ENCODE data around the gene SPDEF. TPM values are rescaled to one million over a fixed set of nuclear protein-coding genes. Genes with fewer than 3 reads are reported as not detected.

Gene SPDEF
- polyA plus RNA-seq, 2 of the 4 experiments (the other 2 are of a cell fraction) = 4.3 to 5.4 TPM

GRCh38 chr6:34586327-34587040, 30.4 kb upstream of the SPDEF start:
- WGBS (ENCODE audit: missing lambda C conversion rate) = 97% methylated on average over 3 of the region's 5 CpGs
- ChIA-PET CTCF (interaction anchor here (1.5 kb wide), 1 partner anchor 23 kb away, joined by 3 read pairs; no protein-coding TSS in a partner anchor), POLR2A (no interaction called here)
- no peaks in the 10 kb centered on the region for H3K9me3 ChIP-seq
- ATAC-seq (no peak), FAIRE-seq (no peak), DNase-seq (ENCODE audit: low read depth in 1 of 2, low spot score in 1 of 2) (no peak)
- no peak for TF ChIP-seq RAD21 (conservative IDR thresholded peaks at IDR 0.05 in 1 of 2, IDR thresholded peaks at IDR 0.05 in 1 of 2)
- H3K27ac ChIP-seq = no peak overlapping the region
- peaks cover 8% of the 10 kb centered on the region; the same call in 2 of the 3 replicates for H3K4me1 ChIP-seq
- H3K4me3 ChIP-seq = no peak overlapping the region
- no peak overlapping the region for H3K4me2 ChIP-seq

DNA sequence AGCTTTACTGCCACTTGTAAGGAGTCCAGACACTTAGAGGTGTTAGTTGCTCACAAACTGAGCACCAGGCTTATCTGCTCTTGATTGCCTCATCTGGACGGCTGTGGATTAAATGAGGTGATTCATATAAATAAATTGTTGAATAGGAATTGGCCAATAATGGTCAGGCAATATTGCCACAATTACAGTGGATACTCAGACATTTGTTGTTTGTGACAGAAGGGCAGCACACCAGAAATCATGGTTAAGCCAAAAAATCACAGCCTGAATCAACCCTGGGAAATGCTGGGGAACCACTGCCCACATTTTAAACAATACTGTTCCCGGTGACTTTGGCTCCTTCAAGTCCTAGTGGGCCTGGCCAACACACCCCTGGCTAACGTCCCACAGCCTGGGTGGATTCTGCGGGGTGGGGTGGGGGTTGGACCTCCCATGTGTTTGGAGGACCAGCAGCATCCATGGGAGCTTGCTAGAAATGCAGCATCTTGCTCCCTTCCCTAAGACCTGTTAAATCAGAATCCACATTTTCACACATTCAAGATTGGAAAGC, 29.5 kb upstream of the SPDEF start:
- DNase-seq (ENCODE audit: low read depth in 1 of 2, low spot score in 1 of 2) (no peak), FAIRE-seq (no peak), ATAC-seq (no peak)
- POLR2A ChIA-PET = no interaction called here
- Histone ChIP-seq H3K4me2 (no peak overlapping the region), H3K4me3 (no peak overlapping the region), H3K4me1 (peaks cover 8% of the 10 kb centered on the region; the same call in 2 of the 3 replicates), H3K9me3 (no peaks in the 10 kb centered on the region), H3K27ac (no peak overlapping the region)
- 63% methylated on average over 4 of the region's 4 CpGs for WGBS (ENCODE audit: missing lambda C conversion rate)
- CTCF ChIA-PET = interaction anchor here (0.8 to 1.6 kb wide), 5 partner anchors 9 to 127 kb away, joined by 3 to 7 read pairs (median 4); no protein-coding TSS in a partner anchor
- TF ChIP-seq HDAC2 (IDR thresholded peaks at IDR 0.05) = no peak

- Histone ChIP-seq H3K27ac (no peak overlapping the region), H3K4me3 (no peak overlapping the region), H3K9me3 (no peaks in the 10 kb centered on the region), H3K4me2 (no peak overlapping the region), H3K4me1 (peaks cover 8% of the 10 kb centered on the region; the same call in 2 of the 3 replicates)
- DNase-seq (ENCODE audit: low read depth in 1 of 2, low spot score in 1 of 2) (no peak), ATAC-seq (no peak), FAIRE-seq (no peak)
- TF ChIP-seq GATA3 (IDR thresholded peaks at IDR 0.05; ENCODE audit: borderline replicate concordance) (no peak), CHD2 (IDR thresholded peaks at IDR 0.05; ENCODE audit: low read length, partially characterized antibody) (no peak), MAFK (IDR thresholded peaks at IDR 0.05; ENCODE audit: partially characterized antibody) (no peak), ESRRA (IDR thresholded peaks at IDR 0.05; ENCODE audit: borderline replicate concordance, low read length) (no peak), CEBPB (IDR thresholded peaks at IDR 0.05) (no peak), BHLHE40 (IDR thresholded peaks at IDR 0.05; ENCODE audit: low read depth, low read length) (no peak), FOSL2 (IDR thresholded peaks at IDR 0.05) (no peak), FOSL2 (CRISPR knock-in tag; IDR thresholded peaks at IDR 0.05) (no peak), TFCP2L1 (CRISPR knock-in tag; IDR thresholded peaks at IDR 0.05) (no peak), ZFP36 (IDR thresholded peaks at IDR 0.05; ENCODE audit: borderline replicate concordance, partially characterized antibody) (no peak), CBX8 (IDR thresholded peaks at IDR 0.05) (no peak), KDM1A (IDR thresholded peaks at IDR 0.05; ENCODE audit: low read depth) (no peak), RARB (CRISPR knock-in tag; IDR thresholded peaks at IDR 0.05) (no peak), HMGXB4 (CRISPR knock-in tag; IDR thresholded peaks at IDR 0.05; ENCODE audit: borderline replicate concordance) (no peak), JUNB (IDR thresholded peaks at IDR 0.05) (no peak)
- TF ChIP-seq, protein P1, sequence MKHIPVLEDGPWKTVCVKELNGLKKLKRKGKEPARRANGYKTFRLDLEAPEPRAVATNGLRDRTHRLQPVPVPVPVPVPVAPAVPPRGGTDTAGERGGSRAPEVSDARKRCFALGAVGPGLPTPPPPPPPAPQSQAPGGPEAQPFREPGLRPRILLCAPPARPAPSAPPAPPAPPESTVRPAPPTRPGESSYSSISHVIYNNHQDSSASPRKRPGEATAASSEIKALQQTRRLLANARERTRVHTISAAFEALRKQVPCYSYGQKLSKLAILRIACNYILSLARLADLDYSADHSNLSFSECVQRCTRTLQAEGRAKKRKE (CRISPR knock-in tag; IDR thresholded peaks at IDR 0.05; ENCODE audit: low read depth) = no peak
- TF ChIP-seq, protein P2, sequence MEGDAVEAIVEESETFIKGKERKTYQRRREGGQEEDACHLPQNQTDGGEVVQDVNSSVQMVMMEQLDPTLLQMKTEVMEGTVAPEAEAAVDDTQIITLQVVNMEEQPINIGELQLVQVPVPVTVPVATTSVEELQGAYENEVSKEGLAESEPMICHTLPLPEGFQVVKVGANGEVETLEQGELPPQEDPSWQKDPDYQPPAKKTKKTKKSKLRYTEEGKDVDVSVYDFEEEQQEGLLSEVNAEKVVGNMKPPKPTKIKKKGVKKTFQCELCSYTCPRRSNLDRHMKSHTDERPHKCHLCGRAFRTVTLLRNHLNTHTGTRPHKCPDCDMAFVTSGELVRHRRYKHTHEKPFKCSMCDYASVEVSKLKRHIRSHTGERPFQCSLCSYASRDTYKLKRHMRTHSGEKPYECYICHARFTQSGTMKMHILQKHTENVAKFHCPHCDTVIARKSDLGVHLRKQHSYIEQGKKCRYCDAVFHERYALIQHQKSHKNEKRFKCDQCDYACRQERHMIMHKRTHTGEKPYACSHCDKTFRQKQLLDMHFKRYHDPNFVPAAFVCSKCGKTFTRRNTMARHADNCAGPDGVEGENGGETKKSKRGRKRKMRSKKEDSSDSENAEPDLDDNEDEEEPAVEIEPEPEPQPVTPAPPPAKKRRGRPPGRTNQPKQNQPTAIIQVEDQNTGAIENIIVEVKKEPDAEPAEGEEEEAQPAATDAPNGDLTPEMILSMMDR (IDR thresholded peaks at IDR 0.05) = no peak
- TF ChIP-seq, protein P3, sequence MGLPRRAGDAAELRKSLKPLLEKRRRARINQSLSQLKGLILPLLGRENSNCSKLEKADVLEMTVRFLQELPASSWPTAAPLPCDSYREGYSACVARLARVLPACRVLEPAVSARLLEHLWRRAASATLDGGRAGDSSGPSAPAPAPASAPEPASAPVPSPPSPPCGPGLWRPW (IDR thresholded peaks at IDR 0.05) = no peak
- CTCF ChIA-PET = interaction anchor here (0.8 to 1.8 kb wide), 5 partner anchors 10 to 126 kb away, joined by 3 to 7 read pairs (median 4); no protein-coding TSS in a partner anchor
- WGBS (ENCODE audit: missing lambda C conversion rate) = 61% methylated on average over 2 of the region's 2 CpGs
- POLR2A ChIA-PET = no interaction called here
Measured at GRCh38 chr6:34585108-34585507, 29.0 kb upstream of the SPDEF start.

Data from A549 (cell line).